K562 (cell line): ENCODE measurements around the gene FREM1. TPM values are rescaled to one million over a fixed set of nuclear protein-coding genes. Genes with fewer than 3 reads are reported as not detected.

Source experiments
- ATAC-seq: fragments of 200-7000 bp; cut with Tn5 transposase; 3 replicates; pipeline ENCODE4 v1.9.1; 2020; ENCODE audit warnings: moderate library complexity
- BruUV-seq: library from RNA; stranded (reverse); fragments of 400-500 nt; replicated peaks from 2 replicates; lab custom pipeline; 2021; lab: Mats Ljungman, UMichigan
- CTCF ChIA-PET: fragments of 300-600 bp; formaldehyde crosslinking; extraction: SDS; loops from one replicate; lab custom pipeline; 2021; ENCODE audit warnings: low intra/inter-chr PET ratio; lab: Yijun Ruan, JAX
- POLR2A ChIA-PET: fragments of 300-600, 350-650 bp; sonication (Branson Sonifier 250); formaldehyde crosslinking; extraction: SDS; loops from one replicate; lab custom pipeline; 2021; ENCODE audit warnings: antibody characterized with exemption, inconsistent platforms; lab: Yijun Ruan, JAX
- DNase-seq, 4 experiments: peaks; one replicate each; pipeline versions ENCODE4 v3.0.0 to v3.0.0-alpha.2; 2011 to 2018; ENCODE audit warnings: low spot score in 3 of 4, mixed read lengths in 3 of 4; ENCODE audit errors: extremely low read depth in 1 of 4
- FAIRE-seq: peaks from 2 replicates; lab custom pipeline; 2011; peaks lifted over from hg19 to GRCh38; lab: Jason Lieb, UNC
- H2AFZ ChIP-seq: 2 replicates; pipeline ENCODE4 v1.6.0; 2011; ENCODE audit warnings: low read depth, low read length, control low read depth, inconsistent platforms
- H3K27ac ChIP-seq: fragments of 200-600 bp; 3 replicates; pipeline ENCODE4 v1.8.0; 2011; ENCODE audit warnings: low read depth, mild to moderate bottlenecking, control low read depth, inconsistent platforms, low read length, moderate library complexity, mixed read lengths; ENCODE audit errors: extremely low read depth
- H3K27me3 ChIP-seq, 2 experiments: fragments of 300-600 bp in 1 of 2; 2 replicates in 1 of 2; 3 replicates in 1 of 2; pipeline versions ENCODE4 v1.6.0 to v1.8.0; 2011; ENCODE audit warnings: inconsistent platforms in 2 of 2, low read length in 2 of 2, mild to moderate bottlenecking in 1 of 2, mixed read lengths in 1 of 2, moderate library complexity in 1 of 2; ENCODE audit not compliant: control insufficient read depth in 2 of 2, insufficient read depth in 2 of 2
- H3K36me3 ChIP-seq: fragments of 300-600 bp; 3 replicates; pipeline ENCODE4 v1.8.0; 2011; ENCODE audit warnings: mild to moderate bottlenecking, low read length, inconsistent platforms; ENCODE audit not compliant: control insufficient read depth, insufficient read depth
- H3K4me1 ChIP-seq, 2 experiments: fragments of 200-600 bp in 1 of 2; replicated peaks in 1 of 2; 2 replicates in 1 of 2; 3 replicates in 1 of 2; pipeline versions ENCODE4 v1.5.1 to v1.8.0; 2011; ENCODE audit warnings: inconsistent platforms in 2 of 2, low read length in 2 of 2, mild to moderate bottlenecking in 1 of 2, mixed read lengths in 1 of 2, moderate library complexity in 1 of 2; ENCODE audit not compliant: control insufficient read depth in 2 of 2, insufficient read depth in 2 of 2
- H3K4me2 ChIP-seq: 2 replicates; pipeline ENCODE4 v1.6.1; 2011; ENCODE audit warnings: low read length, control low read depth, inconsistent platforms, mixed read lengths; ENCODE audit not compliant: insufficient read depth
- H3K4me3 ChIP-seq: fragments of 200-600 bp; sonication (generic), shearing (Covaris generic); 2 replicates; pipeline ENCODE4 v1.5.1; 2016; ENCODE audit warnings: control low read depth, inconsistent platforms
- H3K79me2 ChIP-seq: fragments of 200-600 bp; 3 replicates; pipeline ENCODE4 v1.8.0; 2011; ENCODE audit warnings: low read length, inconsistent platforms; ENCODE audit not compliant: control insufficient read depth, insufficient read depth
- H3K9ac ChIP-seq, 2 experiments: 2 replicates each; pipeline versions ENCODE4 v1.6.0 to v1.6.1; 2011; ENCODE audit warnings: low read depth in 2 of 2, low read length in 2 of 2, control low read depth in 1 of 2, inconsistent platforms in 1 of 2, mild to moderate bottlenecking in 1 of 2, mixed read lengths in 1 of 2; ENCODE audit not compliant: insufficient read depth in 1 of 2
- H3K9me1 ChIP-seq: one replicate; pipeline ENCODE4 v1.6.0; 2011; ENCODE audit warnings: inconsistent platforms, mild to moderate bottlenecking, low read length, moderate library complexity; ENCODE audit not compliant: control insufficient read depth, insufficient read depth
- H3K9me3 ChIP-seq: replicated peaks from 2 replicates; pipeline ENCODE4 v1.5.1; 2011; ENCODE audit warnings: low read depth, low read length, inconsistent platforms; ENCODE audit not compliant: control insufficient read depth, insufficient read depth
- H4K20me1 ChIP-seq: replicated peaks from 2 replicates; pipeline ENCODE4 v1.6.1; 2011; ENCODE audit warnings: low read length, inconsistent platforms, mixed read lengths; ENCODE audit not compliant: control insufficient read depth, insufficient read depth
- BRF2 ChIP-seq: IDR thresholded peaks from 3 replicates; pipeline ENCODE4 v1.6.1; 2011; ENCODE audit warnings: borderline replicate concordance, mild to moderate bottlenecking; ENCODE audit not compliant: insufficient read length, insufficient read depth
- ELF1 ChIP-seq: fragments of 200-800 bp; sonication (Bioruptor generic); IDR thresholded peaks from 2 replicates; pipeline ENCODE4 v1.6.1; 2016; ENCODE audit warnings: missing genetic modification characterization, missing compliant biosample characterization
- ESRRA ChIP-seq: fragments of 450-650 bp; IDR thresholded peaks from 2 replicates; pipeline ENCODE4 v1.6.1; 2014; ENCODE audit warnings: low read depth, mild to moderate bottlenecking, moderate library complexity, borderline replicate concordance
- GTF2F1 ChIP-seq: IDR thresholded peaks from 2 replicates; pipeline ENCODE4 v1.6.1; 2011; ENCODE audit warnings: low read depth, low read length, improper control_type of control experiment
- RAD21 ChIP-seq, 2 experiments: fragments of 250-450 bp in 1 of 2; fragments of 450-650 bp in 1 of 2; sonication (Bioruptor Pico) in 1 of 2; formaldehyde crosslinking in 1 of 2; IDR thresholded peaks in 1 of 2; conservative IDR thresholded peaks in 1 of 2; 2 replicates each; pipeline versions ENCODE4 v1.4.0 to v1.8.0; 2020 to 2022; ENCODE audit warnings: mild to moderate bottlenecking in 2 of 2, moderate library complexity in 1 of 2
- RBM25 ChIP-seq: fragments of 200-400 bp; formaldehyde crosslinking; IDR thresholded peaks from 2 replicates; pipeline ENCODE4 v1.6.1; 2018; ENCODE audit warnings: low read length, low read depth, moderate library complexity; ENCODE audit not compliant: severe bottlenecking
- SMC3 ChIP-seq: conservative IDR thresholded peaks from 2 replicates; pipeline ENCODE4 v1.6.1; 2011; ENCODE audit warnings: low read depth, low read length, improper control_type of control experiment; ENCODE audit not compliant: insufficient read depth
- ZBTB9 ChIP-seq: fragments of 450-650 bp; formaldehyde crosslinking; IDR thresholded peaks from 2 replicates; pipeline ENCODE4 v1.4.0; 2020; ENCODE audit warnings: mild to moderate bottlenecking, moderate library complexity
- WGBS: fragments of 100-300 bp; shearing (Covaris generic); methylation state at CpG from one replicate; pipeline ENCODE4 v1.1.6; 2016; ENCODE audit warnings: low coverage, mixed read lengths; ENCODE audit not compliant: insufficient coverage; ENCODE audit errors: missing lambda C conversion rate; 5-methylcytosine and 5-hydroxymethylcytosine counted together
- in situ Hi-C: fragments of 300-500 bp; cut with MboI; formaldehyde crosslinking; loops from 4 replicates; pipeline ENCODE4 v1.15.0; 2018; ENCODE audit warnings: inconsistent platforms, mixed read lengths
- intact Hi-C: fragments of 100-400 bp; cut with micrococcal nuclease; formaldehyde crosslinking; loops from 2 replicates; pipeline ENCODE4 v1.14.2; 2022
- polyA plus RNA-seq, 8 experiments: library from polyadenylated mRNA; depleted of rRNA in 4 of 8; stranded (reverse) in 5 of 8; unstranded in 3 of 8; fragments of >200 nt; fragmentation: Nextera tagmentation in 2 of 8; fragmentation: Illumina TruSeq in 1 of 8; extraction: Ambion mirVana in 2 of 8; extraction: Trizol in 1 of 8; gene quantifications; 2 replicates each; pipeline versions ENCODE4 v1.2.1 to v1.2.3, GENCODE V29; 2011 to 2014; ENCODE audit warnings: inconsistent platforms in 1 of 8, missing spikeins in 1 of 8
- total RNA-seq, 7 experiments: library from RNA; depleted of rRNA in 6 of 7; stranded (reverse); fragments of >200 nt in 6 of 7; fragmentation: Illumina TruSeq in 2 of 7; extraction: Trizol in 2 of 7; gene quantifications; 2 replicates each; pipeline versions ENCODE4 v1.2.1 to v1.2.3, GENCODE V29; 2011 to 2021; ENCODE audit warnings: low replicate concordance in 1 of 7
- TF ChIP-seq, protein P1 (sequence below): IDR thresholded peaks from 3 replicates; pipeline ENCODE4 v1.6.1; 2011; ENCODE audit warnings: borderline replicate concordance, mild to moderate bottlenecking, moderate library complexity; ENCODE audit not compliant: insufficient read length; ENCODE audit errors: extremely low read depth
- TF ChIP-seq, protein P2 (sequence below): fragments of 250-450 bp; sonication (Bioruptor Pico); IDR thresholded peaks from 2 replicates; pipeline ENCODE4 v1.5.0; 2022; ENCODE audit warnings: mild to moderate bottlenecking
- TF ChIP-seq, protein P3 (sequence below), 3 experiments: IDR thresholded peaks in 2 of 3; conservative IDR thresholded peaks in 1 of 3; 2 replicates each; pipeline ENCODE4 v1.5.1; 2011 to 2012; ENCODE audit warnings: low read length in 3 of 3, mild to moderate bottlenecking in 3 of 3, control low read depth in 2 of 3, improper control_type of control experiment in 1 of 3, inconsistent platforms in 1 of 3, low read depth in 1 of 3, mixed read lengths in 1 of 3, moderate library complexity in 1 of 3; ENCODE audit not compliant: insufficient read depth in 2 of 3

FREM1 gene
- total and polyA plus RNA-seq, 9 of the 15 experiments (the other 6 are each of a cell fraction or from before 2014, with no cell fraction given): 0.03 to 0.24 (median 0.13) TPM; not detected in 2

DNA sequence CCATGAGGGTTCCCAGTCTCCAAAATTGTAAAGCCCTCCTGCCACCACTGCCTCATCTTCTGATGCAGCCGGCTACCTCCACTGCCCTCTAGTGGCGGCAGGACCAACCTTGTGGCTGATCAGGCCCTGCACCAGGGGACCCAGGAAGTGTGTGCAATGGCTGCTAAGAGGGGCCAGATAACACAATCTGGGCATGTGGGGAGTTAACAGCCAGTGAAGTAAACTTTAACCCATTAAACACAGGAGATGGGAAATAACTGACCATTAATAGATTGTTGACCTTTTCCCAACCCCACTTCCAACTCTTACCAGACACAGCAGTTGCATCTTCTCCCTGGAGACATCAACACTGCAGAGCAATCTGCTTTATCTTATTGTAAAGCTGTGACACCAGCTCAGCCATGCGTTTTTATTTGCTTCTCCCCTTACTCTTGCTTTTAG is 63.3 kb downstream of the FREM1 start:
- H3K79me2 ChIP-seq: no peaks in the 10 kb centered on the region
- intact Hi-C loops: loop anchor here (10.0 kb wide), 1 partner anchor 288 kb away; no protein-coding TSS in a partner anchor
- H3K4me3 ChIP-seq: no peak overlapping the region
- H2AFZ ChIP-seq: no peak overlapping the region
- peak; percentile 58 to 70 (median 62) for DNase-seq
- in situ Hi-C loops: no loop called here
- H3K9ac ChIP-seq: no peak overlapping the region
- no peaks in the 10 kb centered on the region for H3K4me1 ChIP-seq
- H3K27me3 ChIP-seq: no peaks in the 10 kb centered on the region; a peak in 1 of 5 replicates
- CTCF ChIA-PET: no interaction called here
- POLR2A ChIA-PET: interaction anchor here (1.0 kb wide), 1 partner anchor 9 kb away, joined by 3 read pairs; no protein-coding TSS in a partner anchor
- ATAC-seq: peak; percentile 95
- 0% methylated on average over 3 of the region's 3 CpGs for WGBS
- H3K27ac ChIP-seq: no peak overlapping the region
- H3K36me3 ChIP-seq: no peaks in the 10 kb centered on the region
- no peaks in the 10 kb centered on the region for H4K20me1 ChIP-seq
- no peak overlapping the region for H3K4me2 ChIP-seq
- no peaks in the 10 kb centered on the region for H3K9me1 ChIP-seq
- FAIRE-seq: no peak
- no TSS peak for BruUV-seq
- no peaks in the 10 kb centered on the region for H3K9me3 ChIP-seq
- TF ChIP-seq, protein P1, sequence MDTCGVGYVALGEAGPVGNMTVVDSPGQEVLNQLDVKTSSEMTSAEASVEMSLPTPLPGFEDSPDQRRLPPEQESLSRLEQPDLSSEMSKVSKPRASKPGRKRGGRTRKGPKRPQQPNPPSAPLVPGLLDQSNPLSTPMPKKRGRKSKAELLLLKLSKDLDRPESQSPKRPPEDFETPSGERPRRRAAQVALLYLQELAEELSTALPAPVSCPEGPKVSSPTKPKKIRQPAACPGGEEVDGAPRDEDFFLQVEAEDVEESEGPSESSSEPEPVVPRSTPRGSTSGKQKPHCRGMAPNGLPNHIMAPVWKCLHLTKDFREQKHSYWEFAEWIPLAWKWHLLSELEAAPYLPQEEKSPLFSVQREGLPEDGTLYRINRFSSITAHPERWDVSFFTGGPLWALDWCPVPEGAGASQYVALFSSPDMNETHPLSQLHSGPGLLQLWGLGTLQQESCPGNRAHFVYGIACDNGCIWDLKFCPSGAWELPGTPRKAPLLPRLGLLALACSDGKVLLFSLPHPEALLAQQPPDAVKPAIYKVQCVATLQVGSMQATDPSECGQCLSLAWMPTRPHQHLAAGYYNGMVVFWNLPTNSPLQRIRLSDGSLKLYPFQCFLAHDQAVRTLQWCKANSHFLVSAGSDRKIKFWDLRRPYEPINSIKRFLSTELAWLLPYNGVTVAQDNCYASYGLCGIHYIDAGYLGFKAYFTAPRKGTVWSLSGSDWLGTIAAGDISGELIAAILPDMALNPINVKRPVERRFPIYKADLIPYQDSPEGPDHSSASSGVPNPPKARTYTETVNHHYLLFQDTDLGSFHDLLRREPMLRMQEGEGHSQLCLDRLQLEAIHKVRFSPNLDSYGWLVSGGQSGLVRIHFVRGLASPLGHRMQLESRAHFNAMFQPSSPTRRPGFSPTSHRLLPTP: no peak
- TF ChIP-seq, protein P2, sequence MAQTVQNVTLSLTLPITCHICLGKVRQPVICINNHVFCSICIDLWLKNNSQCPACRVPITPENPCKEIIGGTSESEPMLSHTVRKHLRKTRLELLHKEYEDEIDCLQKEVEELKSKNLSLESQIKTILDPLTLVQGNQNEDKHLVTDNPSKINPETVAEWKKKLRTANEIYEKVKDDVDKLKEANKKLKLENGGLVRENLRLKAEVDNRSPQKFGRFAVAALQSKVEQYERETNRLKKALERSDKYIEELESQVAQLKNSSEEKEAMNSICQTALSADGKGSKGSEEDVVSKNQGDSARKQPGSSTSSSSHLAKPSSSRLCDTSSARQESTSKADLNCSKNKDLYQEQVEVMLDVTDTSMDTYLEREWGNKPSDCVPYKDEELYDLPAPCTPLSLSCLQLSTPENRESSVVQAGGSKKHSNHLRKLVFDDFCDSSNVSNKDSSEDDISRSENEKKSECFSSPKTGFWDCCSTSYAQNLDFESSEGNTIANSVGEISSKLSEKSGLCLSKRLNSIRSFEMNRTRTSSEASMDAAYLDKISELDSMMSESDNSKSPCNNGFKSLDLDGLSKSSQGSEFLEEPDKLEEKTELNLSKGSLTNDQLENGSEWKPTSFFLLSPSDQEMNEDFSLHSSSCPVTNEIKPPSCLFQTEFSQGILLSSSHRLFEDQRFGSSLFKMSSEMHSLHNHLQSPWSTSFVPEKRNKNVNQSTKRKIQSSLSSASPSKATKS: no peak
- peak; percentile 56 for TF ChIP-seq SMC3
- no peak for TF ChIP-seq ZBTB9 (CRISPR knock-in tag)
- TF ChIP-seq RAD21 (CRISPR knock-in tag; conservative IDR thresholded peaks at IDR 0.05 in 1 of 2, IDR thresholded peaks at IDR 0.05 in 1 of 2): peak; percentile 39 to 55; a peak in 3 of 4 replicates
- no peak for TF ChIP-seq RBM25
- no peak for TF ChIP-seq BRF2
- no peak for TF ChIP-seq ESRRA
- TF ChIP-seq, protein P3, sequence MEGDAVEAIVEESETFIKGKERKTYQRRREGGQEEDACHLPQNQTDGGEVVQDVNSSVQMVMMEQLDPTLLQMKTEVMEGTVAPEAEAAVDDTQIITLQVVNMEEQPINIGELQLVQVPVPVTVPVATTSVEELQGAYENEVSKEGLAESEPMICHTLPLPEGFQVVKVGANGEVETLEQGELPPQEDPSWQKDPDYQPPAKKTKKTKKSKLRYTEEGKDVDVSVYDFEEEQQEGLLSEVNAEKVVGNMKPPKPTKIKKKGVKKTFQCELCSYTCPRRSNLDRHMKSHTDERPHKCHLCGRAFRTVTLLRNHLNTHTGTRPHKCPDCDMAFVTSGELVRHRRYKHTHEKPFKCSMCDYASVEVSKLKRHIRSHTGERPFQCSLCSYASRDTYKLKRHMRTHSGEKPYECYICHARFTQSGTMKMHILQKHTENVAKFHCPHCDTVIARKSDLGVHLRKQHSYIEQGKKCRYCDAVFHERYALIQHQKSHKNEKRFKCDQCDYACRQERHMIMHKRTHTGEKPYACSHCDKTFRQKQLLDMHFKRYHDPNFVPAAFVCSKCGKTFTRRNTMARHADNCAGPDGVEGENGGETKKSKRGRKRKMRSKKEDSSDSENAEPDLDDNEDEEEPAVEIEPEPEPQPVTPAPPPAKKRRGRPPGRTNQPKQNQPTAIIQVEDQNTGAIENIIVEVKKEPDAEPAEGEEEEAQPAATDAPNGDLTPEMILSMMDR (IDR thresholded peaks at IDR 0.05 in 2 of 3, conservative IDR thresholded peaks at IDR 0.05 in 1 of 3; ENCODE audit: insufficient read depth in 2 of 3, low read depth in 1 of 3, low read length in 3 of 3): peak; percentile 62 to 76 (median 74)
- no peak for TF ChIP-seq GTF2F1
- TF ChIP-seq ELF1 (tag): peak; percentile 38; the same call in 1 of the 2 replicates
